Transverse colon (tissue), 4 donors: ENCODE results near the gene RNU2-1.

Experiments
- CTCF ChIP-seq, 5 experiments: fragments of 200-600 bp in 3 of 5; fragments of 450-650 bp in 2 of 5; sonication (generic) in 3 of 5; IDR thresholded peaks; 1 replicate in 2 of 5; 2 replicates in 3 of 5; pipeline ENCODE4 v1.5.1; 2016 to 2017; ENCODE audit warnings: antibody characterized with exemption in 5 of 5, inconsistent platforms in 3 of 5, mild to moderate bottlenecking in 2 of 5, moderate library complexity in 1 of 5
- EP300 ChIP-seq: sonication (generic); formaldehyde crosslinking; IDR thresholded peaks from one replicate; pipeline ENCODE4 v1.6.1; 2017; ENCODE audit warnings: antibody characterized with exemption, low read depth
- POLR2AphosphoS5 ChIP-seq, 3 donors: sonication (generic); formaldehyde crosslinking; IDR thresholded peaks; one replicate each; pipeline ENCODE4 v1.6.1; 2016; ENCODE audit warnings: antibody characterized with exemption in 3 of 3

GRCh38 chr17:43193251-43193650 is 40.5 kb downstream of the RNU2-1 start:
- TF ChIP-seq CTCF (IDR thresholded peaks at IDR 0.05) (no peak), EP300 (no peak), POLR2AphosphoS5 (IDR thresholded peaks at IDR 0.05) (no peak)
